GM19395 (cell line): ENCODE results near the gene SH3PXD2A.

Source experiments
- ATAC-seq: cut with Tn5 transposase; IDR thresholded peaks from one replicate; pipeline ENCODE4 v1.9.1; 2021; ENCODE audit warnings: mild to moderate bottlenecking, moderate library complexity; ENCODE audit not compliant: unreplicated experiment

The SH3PXD2A gene

GRCh38 chr10:103572347-103573204, 282.8 kb downstream of the SH3PXD2A start:
- ATAC-seq = no peak

GRCh38 chr10:103571656-103571975, 283.8 kb downstream of the SH3PXD2A start:
- no peak for ATAC-seq

GRCh38 chr10:103570844-103571655, 284.3 kb downstream of the SH3PXD2A start:
- ATAC-seq = no peak

GRCh38 chr10:103569896-103570295, 285.5 kb downstream of the SH3PXD2A start:
- ATAC-seq = no peak

GRCh38 chr10:103568505-103568904, 286.9 kb downstream of the SH3PXD2A start:
- no peak for ATAC-seq

- ATAC-seq = no peak
Measured at GRCh38 chr10:103566536-103566935, 288.8 kb downstream of the SH3PXD2A start.

GRCh38 chr10:103564776-103565520, 290.4 kb downstream of the SH3PXD2A start:
- no peak for ATAC-seq

- ATAC-seq = no peak
Measured at GRCh38 chr10:103564116-103564501, 291.3 kb downstream of the SH3PXD2A start.

GRCh38 chr10:103563231-103564115, 291.9 kb downstream of the SH3PXD2A start:
- no peak for ATAC-seq

- no peak for ATAC-seq
Measured at GRCh38 chr10:103562383-103562782, 293.0 kb downstream of the SH3PXD2A start.

GRCh38 chr10:103560886-103561285, 294.5 kb downstream of the SH3PXD2A start:
- ATAC-seq = no peak

- no peak for ATAC-seq
Measured at GRCh38 chr10:103559776-103560175, 295.6 kb downstream of the SH3PXD2A start.

GRCh38 chr10:103558911-103559310, 296.5 kb downstream of the SH3PXD2A start:
- no peak for ATAC-seq

GRCh38 chr10:103557455-103557854, 297.9 kb downstream of the SH3PXD2A start:
- no peak for ATAC-seq

- ATAC-seq = no peak
Measured at GRCh38 chr10:103556383-103557007, 298.9 kb downstream of the SH3PXD2A start.

GRCh38 chr10:103555712-103556111, 299.7 kb downstream of the SH3PXD2A start:
- ATAC-seq = no peak

- ATAC-seq = no peak
Measured at GRCh38 chr10:103555325-103555649, 300.1 kb downstream of the SH3PXD2A start.

GRCh38 chr10:103554488-103555324, 300.7 kb downstream of the SH3PXD2A start:
- no peak for ATAC-seq
